GM19099 (cell line): ENCODE data around the gene SYCN.

ENCODE experiments used
- POLR2A ChIP-seq: IDR thresholded peaks from 3 replicates; pipeline ENCODE4 v1.6.1; 2011; ENCODE audit warnings: low read depth; ENCODE audit not compliant: insufficient read length; ENCODE audit errors: extremely low read depth

SYCN gene

GRCh38 chr19:39171479-39172465 lies 32.3 kb downstream of the SYCN start:
- TF ChIP-seq POLR2A: no peak

DNA sequence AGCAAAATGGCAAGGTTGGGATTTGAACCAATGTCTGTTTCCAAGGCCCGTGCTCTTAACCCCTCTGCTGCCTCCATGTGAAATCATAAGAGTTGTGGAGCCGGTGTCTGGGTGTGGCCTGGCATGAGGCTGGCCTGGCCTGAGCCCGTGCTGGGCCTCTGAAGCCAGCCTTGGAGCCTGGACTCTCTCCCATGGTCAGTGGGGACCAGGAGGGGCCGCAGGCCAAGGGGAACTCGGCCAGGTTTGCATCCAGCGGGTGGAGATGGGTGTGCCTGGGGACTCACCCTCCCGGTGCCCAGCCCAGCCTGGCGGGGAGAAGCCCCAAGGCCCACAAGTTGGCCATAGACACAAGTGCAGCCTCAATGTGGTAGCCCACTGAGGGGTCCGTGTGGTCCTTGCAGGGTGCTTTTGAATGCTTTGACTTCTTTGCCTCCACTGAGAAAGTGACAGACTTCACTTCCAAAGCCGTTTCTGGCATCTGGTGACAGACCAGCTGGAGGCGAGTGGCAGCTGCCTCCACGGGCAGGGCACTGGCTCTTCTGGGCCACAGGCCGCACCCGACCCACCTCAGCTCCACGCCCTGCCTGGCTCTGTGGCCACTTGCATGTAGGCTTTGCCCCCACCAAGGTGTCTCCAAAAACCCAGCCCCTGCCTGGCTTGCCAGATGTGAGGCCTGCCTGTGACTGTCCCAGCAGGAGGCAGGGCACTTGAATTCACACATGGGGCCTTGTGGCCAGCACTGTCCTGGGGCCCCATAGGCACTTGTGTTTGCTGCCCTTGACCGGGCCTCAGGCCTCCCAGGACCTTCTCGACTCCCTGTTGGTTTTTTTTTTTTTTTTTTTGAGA lies 33.5 kb downstream of the SYCN start:
- no peak for TF ChIP-seq POLR2A

DNA sequence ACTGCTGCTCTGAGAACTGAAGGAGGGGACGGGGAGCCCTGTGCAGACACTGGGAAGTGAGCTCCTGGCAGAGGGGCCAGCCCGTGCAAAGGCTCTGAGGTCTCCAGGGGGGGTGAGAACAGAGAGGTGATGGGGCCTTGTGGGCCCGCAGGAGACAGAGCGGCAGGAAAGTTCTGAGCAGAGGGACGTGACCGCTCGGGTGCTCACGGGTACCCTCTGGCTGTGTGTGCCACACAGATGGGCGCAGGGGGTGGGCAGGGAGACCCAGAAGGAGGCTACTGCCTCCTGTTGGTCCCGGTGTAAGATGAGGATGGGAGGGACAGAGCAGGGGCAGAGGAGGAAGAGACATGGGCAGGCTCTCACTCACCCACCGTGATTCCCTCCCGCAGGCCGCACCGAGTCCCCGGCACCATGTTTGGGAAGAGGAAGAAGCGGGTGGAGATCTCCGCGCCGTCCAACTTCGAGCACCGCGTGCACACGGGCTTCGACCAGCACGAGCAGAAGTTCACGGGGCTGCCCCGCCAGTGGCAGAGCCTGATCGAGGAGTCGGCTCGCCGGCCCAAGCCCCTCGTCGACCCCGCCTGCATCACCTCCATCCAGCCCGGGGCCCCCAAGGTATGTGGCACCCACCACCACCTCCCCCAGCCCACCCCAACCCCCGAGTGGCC lies 34.8 kb downstream of the SYCN start:
- TF ChIP-seq POLR2A: no peak

- no peak for TF ChIP-seq POLR2A
Observed at GRCh38 chr19:39168258-39169142, 35.6 kb downstream of the SYCN start.

- no peak for TF ChIP-seq POLR2A
Observed at GRCh38 chr19:39167461-39168257, 36.4 kb downstream of the SYCN start.

DNA sequence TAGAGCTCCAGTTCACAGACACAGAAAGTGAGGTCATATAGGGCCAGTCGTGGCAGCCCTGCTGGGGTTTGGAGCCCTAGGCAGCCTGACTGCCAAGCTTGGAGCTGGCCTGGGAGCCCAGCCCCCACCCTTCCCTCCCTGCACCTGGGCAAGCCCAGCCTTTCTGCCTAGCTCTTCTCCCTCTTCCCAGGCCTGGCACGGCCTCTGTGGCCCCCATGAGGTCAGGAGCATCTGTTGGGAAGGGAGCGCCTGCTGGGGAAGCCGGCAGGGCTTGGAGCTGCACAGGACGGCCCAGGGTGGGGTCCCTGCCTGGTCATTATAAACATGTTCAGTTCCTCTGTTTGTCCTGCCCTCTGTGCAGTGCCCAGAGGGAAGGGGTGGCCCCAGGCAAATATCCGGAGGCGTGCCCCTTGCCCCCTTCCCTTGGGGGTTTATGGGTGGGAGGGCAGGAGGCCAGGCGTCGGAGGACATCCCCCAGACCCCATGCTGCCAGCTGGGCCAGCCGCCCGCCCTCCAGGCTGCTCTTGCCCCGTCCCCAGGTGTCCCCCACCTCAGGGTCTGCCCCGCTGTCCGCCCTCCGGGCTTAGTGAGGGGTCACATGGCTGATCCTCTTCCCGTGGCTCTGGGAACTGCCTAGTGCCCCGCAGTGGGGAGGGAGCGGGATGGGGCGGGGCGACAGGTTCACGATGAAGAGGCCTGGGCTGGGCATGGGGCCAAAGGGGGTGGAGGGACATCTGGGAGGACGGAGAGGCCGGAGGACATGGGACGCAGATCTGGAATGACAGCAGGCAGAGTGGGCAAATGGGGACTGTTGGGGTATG lies 37.3 kb downstream of the SYCN start:
- no peak for TF ChIP-seq POLR2A

DNA sequence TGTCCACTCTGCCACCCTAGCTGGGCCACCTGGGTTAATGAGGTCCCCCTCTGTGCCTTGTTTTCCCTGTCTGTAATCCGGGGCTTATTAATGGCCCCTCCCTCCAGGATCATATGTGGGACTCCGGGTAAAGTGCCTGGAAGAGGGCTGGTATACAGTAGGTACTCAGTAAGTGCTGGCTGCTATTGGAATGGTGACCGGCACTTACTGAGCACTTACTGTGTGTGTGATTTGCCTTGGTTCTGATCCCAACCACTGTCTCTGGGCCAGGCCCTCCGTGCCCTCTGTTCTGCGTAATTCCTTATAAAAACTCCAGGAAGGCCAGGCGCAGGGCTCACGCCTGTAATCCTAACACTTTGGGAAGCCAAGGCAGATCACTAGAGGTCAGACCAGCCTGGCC lies 38.2 kb downstream of the SYCN start:
- no peak for TF ChIP-seq POLR2A

GRCh38 chr19:39164289-39164688 lies 39.8 kb downstream of the SYCN start:
- TF ChIP-seq POLR2A: no peak

- TF ChIP-seq POLR2A: no peak
Observed at GRCh38 chr19:39163621-39164020, 40.4 kb downstream of the SYCN start.

- TF ChIP-seq POLR2A: no peak
Observed at GRCh38 chr19:39162441-39163043, 41.5 kb downstream of the SYCN start.

GRCh38 chr19:39160889-39161672 lies 43.0 kb downstream of the SYCN start:
- TF ChIP-seq POLR2A: no peak

- TF ChIP-seq POLR2A: no peak
Observed at GRCh38 chr19:39160523-39160861, 43.6 kb downstream of the SYCN start.
